HepG2 (cell line): ENCODE measurements around the gene PFKL. TPM values are rescaled to one million over a fixed set of nuclear protein-coding genes. Genes with fewer than 3 reads are reported as not detected.
A peak's percentile ranks its signal among the peaks of the same experiment; 100 is the strongest.

Source experiments
- EED ChIP-seq: sonication (generic); formaldehyde crosslinking; IDR thresholded peaks from 2 replicates; pipeline ENCODE4 v1.5.0; 2020; ENCODE audit warnings: mild to moderate bottlenecking, missing genetic modification reagents
- ELF3 ChIP-seq: IDR thresholded peaks from 2 replicates; pipeline ENCODE4 v1.6.1; 2016; ENCODE audit warnings: missing genetic modification reagents, missing compliant biosample characterization
- FOXJ3 ChIP-seq: sonication (generic); formaldehyde crosslinking; IDR thresholded peaks from 2 replicates; pipeline ENCODE4 v1.4.0; 2020; ENCODE audit warnings: missing genetic modification reagents, mild to moderate bottlenecking, borderline replicate concordance
- FOXO1 ChIP-seq: sonication (generic); formaldehyde crosslinking; IDR thresholded peaks from 2 replicates; pipeline ENCODE4 v1.4.0; 2020; ENCODE audit warnings: missing genetic modification reagents
- GATAD2A ChIP-seq: IDR thresholded peaks from 2 replicates; pipeline ENCODE4 v1.6.1; 2016
- KDM4B ChIP-seq: sonication (generic); formaldehyde crosslinking; IDR thresholded peaks from 2 replicates; pipeline ENCODE4 v1.4.0; 2020; ENCODE audit warnings: missing genetic modification reagents
- LCORL ChIP-seq, 2 experiments: fragments of 450-650 bp in 1 of 2; sonication (generic) in 1 of 2; formaldehyde crosslinking in 1 of 2; IDR thresholded peaks; 2 replicates each; pipeline versions ENCODE4 v1.5.0 to v1.6.1; 2017 to 2020; ENCODE audit warnings: antibody characterized with exemption in 1 of 2, missing genetic modification reagents in 1 of 2
- PITX1 ChIP-seq: sonication (generic); formaldehyde crosslinking; IDR thresholded peaks from 2 replicates; pipeline ENCODE4 v1.5.1; 2020; ENCODE audit warnings: mild to moderate bottlenecking, missing genetic modification reagents
- PPARG ChIP-seq: conservative IDR thresholded peaks from 2 replicates; pipeline ENCODE4 v1.6.1; 2016; ENCODE audit warnings: missing biosample characterization, missing genetic modification reagents
- RAD21 ChIP-seq: fragments of 450-650 bp; formaldehyde crosslinking; IDR thresholded peaks from 2 replicates; pipeline ENCODE4 v1.5.0; 2020; ENCODE audit warnings: mild to moderate bottlenecking
- ZBTB38 ChIP-seq: sonication (generic); formaldehyde crosslinking; IDR thresholded peaks from 2 replicates; pipeline ENCODE4 v1.5.1; 2020; ENCODE audit warnings: mild to moderate bottlenecking, missing genetic modification reagents
- ZFP90 ChIP-seq: sonication (generic); formaldehyde crosslinking; IDR thresholded peaks from 2 replicates; pipeline ENCODE4 v1.8.0; 2022; ENCODE audit warnings: missing genetic modification reagents, mild to moderate bottlenecking, inconsistent platforms, borderline replicate concordance
- ZMYM2 ChIP-seq: sonication (generic); formaldehyde crosslinking; IDR thresholded peaks from 2 replicates; pipeline ENCODE4 v1.8.0; 2022; ENCODE audit warnings: mild to moderate bottlenecking, missing genetic modification reagents
- ZNF232 ChIP-seq: sonication (generic); formaldehyde crosslinking; IDR thresholded peaks from 2 replicates; pipeline ENCODE4 v1.4.0; 2020; ENCODE audit warnings: missing genetic modification reagents, borderline replicate concordance
- ZNF274 ChIP-seq: sonication (generic); formaldehyde crosslinking; IDR thresholded peaks from 2 replicates; pipeline ENCODE4 v1.5.1; 2020; ENCODE audit warnings: mild to moderate bottlenecking, missing genetic modification reagents
- ZNF343 ChIP-seq: sonication (generic); formaldehyde crosslinking; IDR thresholded peaks from 2 replicates; pipeline ENCODE4 v1.4.0; 2020; ENCODE audit warnings: mild to moderate bottlenecking, missing genetic modification reagents
- ZNF350 ChIP-seq: sonication (generic); formaldehyde crosslinking; IDR thresholded peaks from 2 replicates; pipeline ENCODE4 v1.4.0; 2020; ENCODE audit warnings: mild to moderate bottlenecking, low read depth, missing genetic modification reagents, borderline replicate concordance
- ZNF501 ChIP-seq: sonication (generic); formaldehyde crosslinking; IDR thresholded peaks from 2 replicates; pipeline ENCODE4 v1.5.1; 2020; ENCODE audit warnings: mild to moderate bottlenecking, moderate library complexity, missing genetic modification reagents
- ZNF747 ChIP-seq: sonication (generic); formaldehyde crosslinking; IDR thresholded peaks from 2 replicates; pipeline ENCODE4 v1.8.1; 2023; ENCODE audit warnings: missing genetic modification reagents, mild to moderate bottlenecking, borderline replicate concordance
- polyA plus RNA-seq, 8 experiments: library from polyadenylated mRNA; depleted of rRNA in 3 of 8; stranded (reverse) in 7 of 8; unstranded in 1 of 8; fragments of >200 nt; fragmentation: Illumina TruSeq in 4 of 8; extraction: Trizol in 4 of 8; gene quantifications; 2 replicates each; pipeline versions ENCODE4 v1.2.1 to v1.2.3, GENCODE V29; 2011 to 2016; ENCODE audit warnings: low read depth in 4 of 8, missing spikeins in 1 of 8, mixed read lengths in 1 of 8; ENCODE audit not compliant: insufficient read depth in 1 of 8
- total RNA-seq, 5 experiments: library from RNA; depleted of rRNA; stranded (reverse); fragments of >200 nt; fragmentation: Illumina TruSeq; extraction: Trizol; gene quantifications; 2 replicates each; pipeline ENCODE4 v1.2.3, GENCODE V29; 2016; ENCODE audit warnings: low read depth in 1 of 5
- TF ChIP-seq, protein P1 (sequence below), 2 experiments: sonication (generic) in 1 of 2; formaldehyde crosslinking in 1 of 2; IDR thresholded peaks; 2 replicates each; pipeline versions ENCODE4 v1.6.1 to v1.9.0; 2014 to 2022; ENCODE audit warnings: antibody characterized with exemption in 1 of 2, borderline replicate concordance in 1 of 2, inconsistent platforms in 1 of 2, low read depth in 1 of 2, missing genetic modification reagents in 1 of 2
- TF ChIP-seq, protein P2 (sequence below): sonication (generic); formaldehyde crosslinking; IDR thresholded peaks from 2 replicates; pipeline ENCODE4 v1.4.0; 2020; ENCODE audit warnings: missing genetic modification reagents, borderline replicate concordance

The PFKL gene
- total and polyA plus RNA-seq, 2 of the 13 experiments (the other 11 are each of a cell fraction or from before 2014, with no cell fraction given): 92.8 to 106 TPM

DNA sequence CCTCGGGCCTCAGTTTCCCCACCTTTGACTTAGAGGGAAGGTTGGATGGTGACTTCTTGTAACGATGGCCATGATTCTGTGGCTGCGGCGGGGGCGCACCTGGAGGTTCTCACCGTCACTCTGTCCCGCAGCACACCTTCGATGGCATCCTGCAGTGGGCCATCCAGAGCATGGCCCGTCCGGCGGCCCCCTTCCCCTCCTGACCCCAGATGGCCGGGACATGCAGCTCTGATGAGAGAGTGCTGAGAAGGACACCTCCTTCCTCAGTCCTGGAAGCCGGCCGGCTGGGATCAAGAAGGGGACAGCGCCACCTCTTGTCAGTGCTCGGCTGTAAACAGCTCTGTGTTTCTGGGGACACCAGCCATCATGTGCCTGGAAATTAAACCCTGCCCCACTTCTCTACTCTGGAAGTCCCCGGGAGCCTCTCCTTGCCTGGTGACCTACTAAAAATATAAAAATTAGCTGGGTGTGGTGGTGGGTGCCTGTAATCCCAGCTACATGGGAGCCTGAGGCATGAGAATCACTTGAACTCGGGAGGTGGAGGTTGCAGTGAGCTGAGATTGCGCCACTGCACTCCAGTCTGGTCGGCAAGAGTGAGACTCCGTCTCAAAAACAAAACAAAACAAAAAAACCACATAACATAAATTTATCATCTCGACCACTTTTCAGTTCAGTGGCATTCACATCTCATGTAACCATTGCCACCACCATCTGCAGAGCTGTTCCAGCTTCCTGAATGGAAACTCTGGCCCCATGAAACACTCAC is 2.1 kb upstream of the PFKL start (continued):
- TF ChIP-seq, protein P1, sequence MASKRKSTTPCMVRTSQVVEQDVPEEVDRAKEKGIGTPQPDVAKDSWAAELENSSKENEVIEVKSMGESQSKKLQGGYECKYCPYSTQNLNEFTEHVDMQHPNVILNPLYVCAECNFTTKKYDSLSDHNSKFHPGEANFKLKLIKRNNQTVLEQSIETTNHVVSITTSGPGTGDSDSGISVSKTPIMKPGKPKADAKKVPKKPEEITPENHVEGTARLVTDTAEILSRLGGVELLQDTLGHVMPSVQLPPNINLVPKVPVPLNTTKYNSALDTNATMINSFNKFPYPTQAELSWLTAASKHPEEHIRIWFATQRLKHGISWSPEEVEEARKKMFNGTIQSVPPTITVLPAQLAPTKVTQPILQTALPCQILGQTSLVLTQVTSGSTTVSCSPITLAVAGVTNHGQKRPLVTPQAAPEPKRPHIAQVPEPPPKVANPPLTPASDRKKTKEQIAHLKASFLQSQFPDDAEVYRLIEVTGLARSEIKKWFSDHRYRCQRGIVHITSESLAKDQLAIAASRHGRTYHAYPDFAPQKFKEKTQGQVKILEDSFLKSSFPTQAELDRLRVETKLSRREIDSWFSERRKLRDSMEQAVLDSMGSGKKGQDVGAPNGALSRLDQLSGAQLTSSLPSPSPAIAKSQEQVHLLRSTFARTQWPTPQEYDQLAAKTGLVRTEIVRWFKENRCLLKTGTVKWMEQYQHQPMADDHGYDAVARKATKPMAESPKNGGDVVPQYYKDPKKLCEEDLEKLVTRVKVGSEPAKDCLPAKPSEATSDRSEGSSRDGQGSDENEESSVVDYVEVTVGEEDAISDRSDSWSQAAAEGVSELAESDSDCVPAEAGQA (IDR thresholded peaks at IDR 0.05; ENCODE audit: low read depth): no peak
- TF ChIP-seq, protein P1 (CRISPR knock-in tag; IDR thresholded peaks at IDR 0.05; ENCODE audit: borderline replicate concordance): 0 out of 2 replicates have a peak, but pooled peaks have one; percentile 28
- TF ChIP-seq ZNF232 (CRISPR knock-in tag) (no peak), ZNF350 (CRISPR knock-in tag) (no peak), PPARG (CRISPR knock-in tag) (0 out of 2 replicates have a peak, but pooled peaks have one; percentile 42), FOXJ3 (peak; percentile 30; the same call in 1 of the 2 replicates), ZNF501 (peak; percentile 43; the same call in 1 of the 2 replicates), ZMYM2 (CRISPR knock-in tag) (peak; percentile 3; the same call in 1 of the 2 replicates), GATAD2A (CRISPR knock-in tag) (peak; percentile 42; the same call in 1 of the 2 replicates), LCORL (IDR thresholded peaks at IDR 0.05) (no peak), LCORL (CRISPR knock-in tag; IDR thresholded peaks at IDR 0.05) (0 out of 2 replicates have a peak, but pooled peaks have one; percentile 47), KDM4B (CRISPR knock-in tag) (no peak), ZNF343 (CRISPR knock-in tag) (no peak), ELF3 (CRISPR knock-in tag) (0 out of 2 replicates have a peak, but pooled peaks have one; percentile 32), RAD21 (CRISPR knock-in tag) (peak; percentile 89), ZFP90 (CRISPR knock-in tag) (0 out of 2 replicates have a peak, but pooled peaks have one; percentile 36), FOXO1 (peak; percentile 91), ZNF274 (no peak), ZNF747 (CRISPR knock-in tag) (peak; percentile 41; the same call in 1 of the 2 replicates), PITX1 (CRISPR knock-in tag) (peak; percentile 24; the same call in 1 of the 2 replicates), ZBTB38 (CRISPR knock-in tag) (peak; percentile 44; the same call in 1 of the 2 replicates), EED (CRISPR knock-in tag) (peak; percentile 60; the same call in 1 of the 2 replicates)
- TF ChIP-seq, protein P2, sequence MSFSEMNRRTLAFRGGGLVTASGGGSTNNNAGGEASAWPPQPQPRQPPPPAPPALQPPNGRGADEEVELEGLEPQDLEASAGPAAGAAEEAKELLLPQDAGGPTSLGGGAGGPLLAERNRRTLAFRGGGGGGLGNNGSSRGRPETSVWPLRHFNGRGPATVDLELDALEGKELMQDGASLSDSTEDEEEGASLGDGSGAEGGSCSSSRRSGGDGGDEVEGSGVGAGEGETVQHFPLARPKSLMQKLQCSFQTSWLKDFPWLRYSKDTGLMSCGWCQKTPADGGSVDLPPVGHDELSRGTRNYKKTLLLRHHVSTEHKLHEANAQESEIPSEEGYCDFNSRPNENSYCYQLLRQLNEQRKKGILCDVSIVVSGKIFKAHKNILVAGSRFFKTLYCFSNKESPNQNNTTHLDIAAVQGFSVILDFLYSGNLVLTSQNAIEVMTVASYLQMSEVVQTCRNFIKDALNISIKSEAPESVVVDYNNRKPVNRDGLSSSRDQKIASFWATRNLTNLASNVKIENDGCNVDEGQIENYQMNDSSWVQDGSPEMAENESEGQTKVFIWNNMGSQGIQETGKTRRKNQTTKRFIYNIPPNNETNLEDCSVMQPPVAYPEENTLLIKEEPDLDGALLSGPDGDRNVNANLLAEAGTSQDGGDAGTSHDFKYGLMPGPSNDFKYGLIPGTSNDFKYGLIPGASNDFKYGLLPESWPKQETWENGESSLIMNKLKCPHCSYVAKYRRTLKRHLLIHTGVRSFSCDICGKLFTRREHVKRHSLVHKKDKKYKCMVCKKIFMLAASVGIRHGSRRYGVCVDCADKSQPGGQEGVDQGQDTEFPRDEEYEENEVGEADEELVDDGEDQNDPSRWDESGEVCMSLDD (CRISPR knock-in tag): no peak
